Measurements from ENCODE around the gene NALF2.
A peak's percentile ranks its signal among the peaks of the same experiment; 100 is the strongest.

Gene NALF2

GRCh38 chrX:69503782-69504625 is at the start of gene NALF2:
Gene NALF2, plus strand, starts transcription at chrX:69504326. Its CDS starts 957 bp downstream, at chrX:69505283.
- Histone ChIP-seq H3K27ac (ENCODE audit: extremely low read depth, low read depth, low read length) (peak within 1 kb of the TSS; percentile 64; the same call in 1 of the 2 replicates), H3K9me3 (ENCODE audit: control insufficient read depth, insufficient read depth, low read depth, low read length) (peaks cover 8% of the 10 kb centered on the region), H3K4me1 (ENCODE audit: control insufficient read depth, insufficient read depth, low read length) (no peaks in the 10 kb centered on the region), H3K4me3 (ENCODE audit: low read depth, low read length) (peak within 1 kb of the TSS; percentile 53), H3K36me3 (ENCODE audit: control insufficient read depth in 2 of 2, insufficient read depth in 1 of 2, low read length in 2 of 2) (peaks cover 0 to 3% of the 10 kb centered on the region in 2 experiments; a peak in 1 of 3 replicates)
- ChIA-PET CTCF (interaction anchor here (0.7 to 2.1 kb wide), 5 partner anchors 14 to 532 kb away, joined by 3 to 7 read pairs (median 4); no protein-coding TSS in a partner anchor), POLR2A (interaction anchor here (0.8 to 1.6 kb wide), 2 partner anchors 11 to 112 kb away, joined by 3 to 7 read pairs; partner anchors contain the start of gene EDA)
- TF ChIP-seq ZNF114 (tag by site-specific recombination; IDR thresholded peaks at IDR 0.05) (no peak), ZBTB20 (tag by site-specific recombination; IDR thresholded peaks at IDR 0.05) (peak; percentile 77), PRDM4 (tag by site-specific recombination; IDR thresholded peaks at IDR 0.05) (peak; percentile 89), ZNF558 (tag by site-specific recombination; IDR thresholded peaks at IDR 0.05) (no peak), ZIC2 (tag by site-specific recombination; IDR thresholded peaks at IDR 0.05) (0 out of 2 replicates have a peak, but pooled peaks have one; percentile 22), ZBTB48 (tag by site-specific recombination; IDR thresholded peaks at IDR 0.05) (peak; percentile 87), ZFP41 (tag by site-specific recombination; IDR thresholded peaks at IDR 0.05; ENCODE audit: borderline replicate concordance) (no peak), ZNF585B (tag by site-specific recombination; IDR thresholded peaks at IDR 0.05) (no peak), ZNF621 (tag by site-specific recombination; IDR thresholded peaks at IDR 0.05) (no peak), PBX3 (CRISPR knock-in tag; IDR thresholded peaks at IDR 0.05) (0 out of 2 replicates have a peak, but pooled peaks have one; percentile 59), ZNF398 (tag by site-specific recombination; IDR thresholded peaks at IDR 0.05) (peak; percentile 80), ZBTB8A (tag by site-specific recombination; IDR thresholded peaks at IDR 0.05) (peak; percentile 82), ZNF76 (tag by site-specific recombination; IDR thresholded peaks at IDR 0.05; ENCODE audit: borderline replicate concordance, low read depth) (peak; percentile 21; the same call in 1 of the 2 replicates), ZBTB11 (tag by site-specific recombination; conservative IDR thresholded peaks at IDR 0.05; ENCODE audit: low read depth) (peak; percentile 51), ZNF658 (tag by site-specific recombination; IDR thresholded peaks at IDR 0.05) (no peak), REST (tag by site-specific recombination; IDR thresholded peaks at IDR 0.05) (peak; percentile 93), PATZ1 (tag by site-specific recombination; IDR thresholded peaks at IDR 0.05) (peak; percentile 58; the same call in 1 of the 2 replicates), ZSCAN23 (tag by site-specific recombination; IDR thresholded peaks at IDR 0.05) (no peak), ZNF777 (tag by site-specific recombination; IDR thresholded peaks at IDR 0.05; ENCODE audit: borderline replicate concordance) (peak; percentile 94)
